ENCODE results near the gene NADSYN1. TPM values are rescaled to one million over a fixed set of nuclear protein-coding genes. Genes with fewer than 3 reads are reported as not detected.

NADSYN1 gene
- total RNA-seq, 2 experiments from 2014 or later: 70.9 to 122 TPM

DNA sequence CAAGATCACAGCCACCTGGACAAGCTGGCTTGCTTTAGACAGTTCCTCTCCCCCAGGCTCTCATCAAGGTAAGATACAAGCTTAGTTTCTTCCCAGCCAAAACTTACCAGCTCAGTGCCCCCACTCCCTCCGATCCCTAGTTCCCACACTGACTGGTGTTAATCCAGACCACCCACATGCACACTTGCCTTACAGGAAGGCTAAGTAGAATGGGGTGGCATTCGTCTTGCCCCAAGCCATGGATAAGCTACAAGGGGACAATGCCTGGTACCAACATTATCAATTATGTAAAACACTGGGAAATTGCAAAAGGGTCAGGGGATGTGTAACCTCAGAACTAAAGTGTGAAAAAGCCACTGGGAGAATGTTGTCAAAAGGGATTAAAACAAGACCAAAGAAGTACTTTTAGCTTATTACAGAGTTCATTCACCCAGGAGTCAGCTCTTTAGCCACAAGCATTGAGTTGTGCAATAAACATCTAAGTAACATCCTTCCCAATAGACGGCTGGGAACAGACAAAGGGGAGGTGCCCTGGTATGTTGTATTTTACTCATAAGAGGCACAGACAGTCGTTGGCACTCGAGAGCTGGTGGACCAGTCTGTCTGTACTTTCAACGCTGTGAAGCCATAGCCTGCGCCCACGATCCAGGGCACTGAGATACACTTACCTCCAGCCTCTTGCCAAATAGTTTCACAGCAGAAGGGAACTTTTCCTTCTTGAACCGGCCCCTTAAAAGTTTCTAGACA is 5.9 kb upstream of the NADSYN1 start:
- Histone ChIP-seq H3K9me3 (ENCODE audit: low read length) (peaks cover 15% of the 10 kb centered on the region), H3K36me3 (ENCODE audit: insufficient read depth, low read length) (peaks cover 50% of the 10 kb centered on the region), H2AFZ (ENCODE audit: low read length) (no peak overlapping the region), H4K20me1 (ENCODE audit: insufficient read depth, low read length) (no peaks in the 10 kb centered on the region), H3K4me2 (ENCODE audit: low read length) (peak overlapping the region; percentile 90), H3K4me1 (ENCODE audit: insufficient read depth, low read length, poor library complexity, severe bottlenecking) (peaks cover 34% of the 10 kb centered on the region), H3K4me3 (ENCODE audit: low read depth, low read length, poor library complexity, severe bottlenecking) (peak overlapping the region; percentile 91), H3K79me2 (ENCODE audit: insufficient read depth, low read depth, low read length) (peaks cover 27% of the 10 kb centered on the region; the same call in 1 of the 2 replicates), H3K27ac (ENCODE audit: low read depth, low read length, poor library complexity, severe bottlenecking) (no peak overlapping the region), H3K9me2 (ENCODE audit: insufficient read depth, low read length) (no peaks in the 10 kb centered on the region)
- TSS peak; percentile 67 for BruUV-seq (replicated peaks)
- intact Hi-C loops (cut with micrococcal nuclease; ENCODE audit: unreplicated experiment): no loop called here
- POLR2A ChIA-PET: interaction anchor here (0.5 to 1.7 kb wide), 4 partner anchors 20 to 28 kb away, joined by 3 to 5 read pairs (median 4); no protein-coding TSS in a partner anchor
- no peak for DNase-seq (ENCODE audit: low spot score)
- TF ChIP-seq, protein P1, sequence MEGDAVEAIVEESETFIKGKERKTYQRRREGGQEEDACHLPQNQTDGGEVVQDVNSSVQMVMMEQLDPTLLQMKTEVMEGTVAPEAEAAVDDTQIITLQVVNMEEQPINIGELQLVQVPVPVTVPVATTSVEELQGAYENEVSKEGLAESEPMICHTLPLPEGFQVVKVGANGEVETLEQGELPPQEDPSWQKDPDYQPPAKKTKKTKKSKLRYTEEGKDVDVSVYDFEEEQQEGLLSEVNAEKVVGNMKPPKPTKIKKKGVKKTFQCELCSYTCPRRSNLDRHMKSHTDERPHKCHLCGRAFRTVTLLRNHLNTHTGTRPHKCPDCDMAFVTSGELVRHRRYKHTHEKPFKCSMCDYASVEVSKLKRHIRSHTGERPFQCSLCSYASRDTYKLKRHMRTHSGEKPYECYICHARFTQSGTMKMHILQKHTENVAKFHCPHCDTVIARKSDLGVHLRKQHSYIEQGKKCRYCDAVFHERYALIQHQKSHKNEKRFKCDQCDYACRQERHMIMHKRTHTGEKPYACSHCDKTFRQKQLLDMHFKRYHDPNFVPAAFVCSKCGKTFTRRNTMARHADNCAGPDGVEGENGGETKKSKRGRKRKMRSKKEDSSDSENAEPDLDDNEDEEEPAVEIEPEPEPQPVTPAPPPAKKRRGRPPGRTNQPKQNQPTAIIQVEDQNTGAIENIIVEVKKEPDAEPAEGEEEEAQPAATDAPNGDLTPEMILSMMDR (conservative IDR thresholded peaks at IDR 0.05; ENCODE audit: low read length): no peak
- TF ChIP-seq EZH2phosphoT487 (IDR thresholded peaks at IDR 0.05; ENCODE audit: borderline replicate concordance, low read depth, low read length): no peak
- CTCF ChIA-PET (ENCODE audit: unreplicated experiment): no interaction called here

DNA sequence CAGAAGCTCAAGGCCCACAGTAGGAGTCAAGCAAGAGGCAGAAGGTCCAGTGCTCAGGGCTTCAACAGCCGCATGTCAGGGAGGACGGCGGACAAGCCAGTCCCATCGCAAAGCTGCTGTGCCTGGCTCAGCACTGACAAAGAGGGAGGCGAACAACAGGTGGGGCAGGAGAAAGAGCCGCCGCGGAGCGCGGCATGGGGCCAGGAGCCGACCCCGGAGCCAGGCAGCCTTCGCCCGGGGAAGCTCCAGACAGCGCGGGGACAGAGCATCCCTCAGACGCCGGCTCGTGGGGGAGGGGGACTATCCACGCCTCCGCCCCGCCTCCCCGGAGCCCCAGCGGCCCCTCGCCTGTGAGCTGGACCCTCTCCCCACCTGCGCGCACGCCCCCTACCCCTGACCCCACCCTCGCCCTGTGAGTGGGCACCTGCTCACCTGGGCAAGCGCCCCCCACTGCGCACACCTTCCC is 5.2 kb upstream of the NADSYN1 start:
- intact Hi-C loops (cut with micrococcal nuclease; ENCODE audit: unreplicated experiment): loop anchor here (2.0 kb wide), 1 partner anchor 21 kb away; no protein-coding TSS in a partner anchor

More for the DNA sequence above, 5.2 kb upstream of the NADSYN1 start:
- H3K27ac ChIP-seq (ENCODE audit: low read depth, low read length, poor library complexity, severe bottlenecking): peak overlapping the region; percentile 5
- peaks cover 40% of the 10 kb centered on the region for H3K4me1 ChIP-seq (ENCODE audit: insufficient read depth, low read length, poor library complexity, severe bottlenecking)
- no peaks in the 10 kb centered on the region for H4K20me1 ChIP-seq (ENCODE audit: insufficient read depth, low read length)
- BruUV-seq (replicated peaks): no TSS peak
- H3K36me3 ChIP-seq (ENCODE audit: insufficient read depth, low read length): peaks cover 45% of the 10 kb centered on the region
- TF ChIP-seq, protein P1 (conservative IDR thresholded peaks at IDR 0.05; ENCODE audit: low read length): no peak
- TF ChIP-seq EZH2phosphoT487 (IDR thresholded peaks at IDR 0.05; ENCODE audit: borderline replicate concordance, low read depth, low read length): no peak
- peak; percentile 40 for DNase-seq (ENCODE audit: low spot score)
- H2AFZ ChIP-seq (ENCODE audit: low read length): no peak overlapping the region; the same call in 1 of the 2 replicates
- peak overlapping the region; percentile 91 for H3K4me3 ChIP-seq (ENCODE audit: low read depth, low read length, poor library complexity, severe bottlenecking)
- ChIA-PET CTCF (ENCODE audit: unreplicated experiment) (interaction anchor here (0.6 to 1.2 kb wide), 2 partner anchors 22 to 64 kb away, joined by 3 to 4 read pairs; no protein-coding TSS in a partner anchor), POLR2A (interaction anchor here (0.6 to 1.7 kb wide), 7 partner anchors 21 to 776 kb away, joined by 3 to 5 read pairs (median 4); no protein-coding TSS in a partner anchor)
- H3K79me2 ChIP-seq (ENCODE audit: insufficient read depth, low read depth, low read length): peaks cover 27% of the 10 kb centered on the region; the same call in 1 of the 2 replicates
- H3K4me2 ChIP-seq (ENCODE audit: low read length): peak overlapping the region; percentile 90
- no peaks in the 10 kb centered on the region for H3K9me2 ChIP-seq (ENCODE audit: insufficient read depth, low read length)
- H3K9me3 ChIP-seq (ENCODE audit: low read length): peaks cover 15% of the 10 kb centered on the region
